ENCODE results near the gene PCDHA5. TPM values are rescaled to one million over a fixed set of nuclear protein-coding genes. Genes with fewer than 3 reads are reported as not detected.

PCDHA5 gene
- total and polyA plus RNA-seq, 10 of the 15 experiments (the other 5 are each of a cell fraction or from before 2014, with no cell fraction given) = under 0.01 TPM; not detected in 9

DNA sequence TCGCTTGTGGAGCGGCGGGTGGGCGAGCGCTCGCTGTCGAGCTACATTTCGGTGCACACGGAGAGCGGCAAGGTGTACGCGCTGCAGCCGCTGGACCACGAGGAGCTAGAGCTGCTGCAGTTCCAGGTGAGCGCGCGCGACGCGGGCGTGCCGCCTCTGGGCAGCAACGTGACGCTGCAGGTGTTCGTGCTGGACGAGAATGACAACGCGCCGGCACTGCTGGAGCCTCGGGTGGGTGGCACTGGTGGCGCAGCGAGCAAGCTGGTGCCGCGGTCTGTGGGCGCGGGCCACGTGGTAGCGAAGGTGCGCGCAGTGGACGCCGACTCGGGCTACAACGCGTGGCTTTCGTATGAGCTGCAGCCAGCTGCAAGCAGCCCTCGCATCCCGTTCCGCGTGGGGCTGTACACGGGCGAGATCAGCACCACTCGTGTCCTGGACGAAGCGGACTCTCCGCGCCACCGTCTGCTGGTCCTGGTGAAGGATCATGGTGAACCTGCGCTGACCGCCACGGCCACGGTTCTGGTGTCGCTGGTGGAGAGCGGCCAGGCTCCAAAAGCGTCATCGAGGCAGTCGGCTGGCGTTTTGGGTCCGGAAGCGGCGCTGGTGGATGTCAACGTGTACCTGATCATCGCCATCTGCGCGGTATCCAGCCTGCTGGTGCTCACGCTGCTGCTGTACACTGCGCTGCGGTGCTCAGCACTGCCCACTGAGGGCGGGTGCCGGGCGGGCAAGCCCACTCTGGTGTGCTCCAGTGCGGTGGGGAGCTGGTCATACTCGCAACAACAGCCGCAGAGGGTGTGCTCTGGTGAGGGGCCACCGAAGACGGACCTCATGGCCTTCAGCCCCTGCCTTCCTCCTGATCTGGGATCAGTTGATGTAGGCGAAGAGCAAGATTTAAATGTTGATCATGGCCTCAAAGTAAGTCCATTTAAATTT, 21.7 kb downstream of the PCDHA5 start:
- in situ Hi-C loops (cut with MboI) (no loop called here), intact Hi-C loops (cut with micrococcal nuclease; ENCODE audit: unreplicated experiment) (no loop called here)
- WGBS (ENCODE audit: insufficient coverage, insufficient replicate concordance, low lambda C conversion rate, missing lambda C conversion rate) = 84% methylated on average over 59 of the region's 87 CpGs
- Histone ChIP-seq H4K20me1 (ENCODE audit: control insufficient read depth, insufficient read depth) (no peaks in the 10 kb centered on the region), H3K27ac (ENCODE audit: control insufficient read depth, insufficient read depth) (no peak overlapping the region), H3K36me3 (ENCODE audit: control insufficient read depth in 2 of 2, insufficient read depth in 2 of 2, low read length in 1 of 2) (no peaks in the 10 kb centered on the region), H3K9ac (ENCODE audit: control insufficient read depth, insufficient read depth, low read length) (no peak overlapping the region), H3K4me3 (no peak overlapping the region), H3K4me1 (ENCODE audit: control insufficient read depth, insufficient read depth, low read length) (no peaks in the 10 kb centered on the region), H3K27me3 (replicated peaks in 1 of 2; ENCODE audit: control insufficient read depth in 2 of 2, insufficient read depth in 2 of 2, low read length in 1 of 2) (no peaks in the 10 kb centered on the region), H3K79me2 (ENCODE audit: control insufficient read depth, insufficient read depth, low read length) (no peaks in the 10 kb centered on the region), H3K4me2 (ENCODE audit: control insufficient read depth, insufficient read depth) (no peak overlapping the region), H3K9me3 (replicated peaks; ENCODE audit: control insufficient read depth, insufficient read depth, low read length) (no peaks in the 10 kb centered on the region; the same call in 2 of the 3 replicates), H2AFZ (ENCODE audit: control insufficient read depth, low read depth, low read length) (no peak overlapping the region)
- BruUV-seq (replicated peaks) = no TSS peak
- no peak for ATAC-seq
- no peak for FAIRE-seq
- ChIA-PET SMC1A (ENCODE audit: uncharacterized antibody, unreplicated experiment) (no interaction called here), RAD21 (ENCODE audit: unreplicated experiment) (no interaction called here), POLR2A (no interaction called here), CTCF (no interaction called here)
- no peak for DNase-seq (ENCODE audit: low read depth, low spot score)
- no peak for TF ChIP-seq NR2C1 (IDR thresholded peaks at IDR 0.05)
- TF ChIP-seq, protein P1, sequence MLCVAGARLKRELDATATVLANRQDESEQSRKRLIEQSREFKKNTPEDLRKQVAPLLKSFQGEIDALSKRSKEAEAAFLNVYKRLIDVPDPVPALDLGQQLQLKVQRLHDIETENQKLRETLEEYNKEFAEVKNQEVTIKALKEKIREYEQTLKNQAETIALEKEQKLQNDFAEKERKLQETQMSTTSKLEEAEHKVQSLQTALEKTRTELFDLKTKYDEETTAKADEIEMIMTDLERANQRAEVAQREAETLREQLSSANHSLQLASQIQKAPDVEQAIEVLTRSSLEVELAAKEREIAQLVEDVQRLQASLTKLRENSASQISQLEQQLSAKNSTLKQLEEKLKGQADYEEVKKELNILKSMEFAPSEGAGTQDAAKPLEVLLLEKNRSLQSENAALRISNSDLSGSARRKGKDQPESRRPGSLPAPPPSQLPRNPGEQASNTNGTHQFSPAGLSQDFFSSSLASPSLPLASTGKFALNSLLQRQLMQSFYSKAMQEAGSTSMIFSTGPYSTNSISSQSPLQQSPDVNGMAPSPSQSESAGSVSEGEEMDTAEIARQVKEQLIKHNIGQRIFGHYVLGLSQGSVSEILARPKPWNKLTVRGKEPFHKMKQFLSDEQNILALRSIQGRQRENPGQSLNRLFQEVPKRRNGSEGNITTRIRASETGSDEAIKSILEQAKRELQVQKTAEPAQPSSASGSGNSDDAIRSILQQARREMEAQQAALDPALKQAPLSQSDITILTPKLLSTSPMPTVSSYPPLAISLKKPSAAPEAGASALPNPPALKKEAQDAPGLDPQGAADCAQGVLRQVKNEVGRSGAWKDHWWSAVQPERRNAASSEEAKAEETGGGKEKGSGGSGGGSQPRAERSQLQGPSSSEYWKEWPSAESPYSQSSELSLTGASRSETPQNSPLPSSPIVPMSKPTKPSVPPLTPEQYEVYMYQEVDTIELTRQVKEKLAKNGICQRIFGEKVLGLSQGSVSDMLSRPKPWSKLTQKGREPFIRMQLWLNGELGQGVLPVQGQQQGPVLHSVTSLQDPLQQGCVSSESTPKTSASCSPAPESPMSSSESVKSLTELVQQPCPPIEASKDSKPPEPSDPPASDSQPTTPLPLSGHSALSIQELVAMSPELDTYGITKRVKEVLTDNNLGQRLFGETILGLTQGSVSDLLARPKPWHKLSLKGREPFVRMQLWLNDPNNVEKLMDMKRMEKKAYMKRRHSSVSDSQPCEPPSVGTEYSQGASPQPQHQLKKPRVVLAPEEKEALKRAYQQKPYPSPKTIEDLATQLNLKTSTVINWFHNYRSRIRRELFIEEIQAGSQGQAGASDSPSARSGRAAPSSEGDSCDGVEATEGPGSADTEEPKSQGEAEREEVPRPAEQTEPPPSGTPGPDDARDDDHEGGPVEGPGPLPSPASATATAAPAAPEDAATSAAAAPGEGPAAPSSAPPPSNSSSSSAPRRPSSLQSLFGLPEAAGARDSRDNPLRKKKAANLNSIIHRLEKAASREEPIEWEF (IDR thresholded peaks at IDR 0.05; ENCODE audit: insufficient replicate concordance, low read depth, low read length) = no peak
- no peak for TF ChIP-seq SUPT20H (IDR thresholded peaks at IDR 0.05; ENCODE audit: borderline replicate concordance, control insufficient read depth, low read depth, low read length)
- TF ChIP-seq, protein P2, sequence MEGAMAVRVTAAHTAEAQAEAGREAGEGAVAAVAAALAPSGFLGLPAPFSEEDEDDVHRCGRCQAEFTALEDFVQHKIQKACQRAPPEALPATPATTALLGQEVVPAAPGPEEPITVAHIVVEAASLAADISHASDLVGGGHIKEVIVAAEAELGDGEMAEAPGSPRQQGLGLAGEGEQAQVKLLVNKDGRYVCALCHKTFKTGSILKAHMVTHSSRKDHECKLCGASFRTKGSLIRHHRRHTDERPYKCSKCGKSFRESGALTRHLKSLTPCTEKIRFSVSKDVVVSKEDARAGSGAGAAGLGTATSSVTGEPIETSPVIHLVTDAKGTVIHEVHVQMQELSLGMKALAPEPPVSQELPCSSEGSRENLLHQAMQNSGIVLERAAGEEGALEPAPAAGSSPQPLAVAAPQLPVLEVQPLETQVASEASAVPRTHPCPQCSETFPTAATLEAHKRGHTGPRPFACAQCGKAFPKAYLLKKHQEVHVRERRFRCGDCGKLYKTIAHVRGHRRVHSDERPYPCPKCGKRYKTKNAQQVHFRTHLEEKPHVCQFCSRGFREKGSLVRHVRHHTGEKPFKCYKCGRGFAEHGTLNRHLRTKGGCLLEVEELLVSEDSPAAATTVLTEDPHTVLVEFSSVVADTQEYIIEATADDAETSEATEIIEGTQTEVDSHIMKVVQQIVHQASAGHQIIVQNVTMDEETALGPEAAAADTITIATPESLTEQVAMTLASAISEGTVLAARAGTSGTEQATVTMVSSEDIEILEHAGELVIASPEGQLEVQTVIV (IDR thresholded peaks at IDR 0.05; ENCODE audit: borderline replicate concordance, partially characterized antibody) = no peak
- TF ChIP-seq, protein P3, sequence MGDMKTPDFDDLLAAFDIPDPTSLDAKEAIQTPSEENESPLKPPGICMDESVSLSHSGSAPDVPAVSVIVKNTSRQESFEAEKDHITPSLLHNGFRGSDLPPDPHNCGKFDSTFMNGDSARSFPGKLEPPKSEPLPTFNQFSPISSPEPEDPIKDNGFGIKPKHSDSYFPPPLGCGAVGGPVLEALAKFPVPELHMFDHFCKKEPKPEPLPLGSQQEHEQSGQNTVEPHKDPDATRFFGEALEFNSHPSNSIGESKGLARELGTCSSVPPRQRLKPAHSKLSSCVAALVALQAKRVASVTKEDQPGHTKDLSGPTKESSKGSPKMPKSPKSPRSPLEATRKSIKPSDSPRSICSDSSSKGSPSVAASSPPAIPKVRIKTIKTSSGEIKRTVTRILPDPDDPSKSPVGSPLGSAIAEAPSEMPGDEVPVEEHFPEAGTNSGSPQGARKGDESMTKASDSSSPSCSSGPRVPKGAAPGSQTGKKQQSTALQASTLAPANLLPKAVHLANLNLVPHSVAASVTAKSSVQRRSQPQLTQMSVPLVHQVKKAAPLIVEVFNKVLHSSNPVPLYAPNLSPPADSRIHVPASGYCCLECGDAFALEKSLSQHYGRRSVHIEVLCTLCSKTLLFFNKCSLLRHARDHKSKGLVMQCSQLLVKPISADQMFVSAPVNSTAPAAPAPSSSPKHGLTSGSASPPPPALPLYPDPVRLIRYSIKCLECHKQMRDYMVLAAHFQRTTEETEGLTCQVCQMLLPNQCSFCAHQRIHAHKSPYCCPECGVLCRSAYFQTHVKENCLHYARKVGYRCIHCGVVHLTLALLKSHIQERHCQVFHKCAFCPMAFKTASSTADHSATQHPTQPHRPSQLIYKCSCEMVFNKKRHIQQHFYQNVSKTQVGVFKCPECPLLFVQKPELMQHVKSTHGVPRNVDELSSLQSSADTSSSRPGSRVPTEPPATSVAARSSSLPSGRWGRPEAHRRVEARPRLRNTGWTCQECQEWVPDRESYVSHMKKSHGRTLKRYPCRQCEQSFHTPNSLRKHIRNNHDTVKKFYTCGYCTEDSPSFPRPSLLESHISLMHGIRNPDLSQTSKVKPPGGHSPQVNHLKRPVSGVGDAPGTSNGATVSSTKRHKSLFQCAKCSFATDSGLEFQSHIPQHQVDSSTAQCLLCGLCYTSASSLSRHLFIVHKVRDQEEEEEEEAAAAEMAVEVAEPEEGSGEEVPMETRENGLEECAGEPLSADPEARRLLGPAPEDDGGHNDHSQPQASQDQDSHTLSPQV (IDR thresholded peaks at IDR 0.05) = no peak
- no peak for TF ChIP-seq SP1 (IDR thresholded peaks at IDR 0.05; ENCODE audit: low read depth, low read length)
- TF ChIP-seq RB1 (IDR thresholded peaks at IDR 0.05; ENCODE audit: borderline replicate concordance) = no peak
- no peak for TF ChIP-seq FOXM1 (IDR thresholded peaks at IDR 0.05; ENCODE audit: low read depth, low read length)
- TF ChIP-seq RAD21 (IDR thresholded peaks at IDR 0.05; ENCODE audit: insufficient read depth, low read depth, low read length) = no peak
